Right atrium auricular region (tissue), 2 donors: ENCODE data around the gene SNRPE. TPM values are rescaled to one million over a fixed set of nuclear protein-coding genes. Genes with fewer than 3 reads are reported as not detected.

ENCODE experiments used
- DNase-seq: peaks from one replicate; pipeline ENCODE4 v3.0.0-alpha.2; 2019; ENCODE audit warnings: low spot score
- H3K27ac ChIP-seq, 2 donors: fragments of 200-600 bp; sonication (generic); 1 replicate in 1 of 2; 2 replicates in 1 of 2; pipeline ENCODE4 v1.5.1; 2016 to 2019
- H3K27me3 ChIP-seq, 2 donors: fragments of 200-600 bp; sonication (generic); one replicate each; pipeline versions ENCODE4 v1.5.1 to v1.6.0; 2017 to 2019
- H3K36me3 ChIP-seq: fragments of 200-600 bp; sonication (generic); one replicate; pipeline ENCODE4 v1.5.1; 2016
- H3K4me1 ChIP-seq, 2 donors: fragments of 200-600 bp; sonication (generic); one replicate each; pipeline versions ENCODE4 v1.5.1 to v1.6.0; 2017 to 2019
- H3K4me3 ChIP-seq, 2 donors: fragments of 200-600 bp; sonication (generic); 1 replicate in 1 of 2; 2 replicates in 1 of 2; pipeline ENCODE4 v1.5.1; 2017 to 2019; ENCODE audit warnings: mild to moderate bottlenecking in 1 of 2, moderate library complexity in 1 of 2
- H3K9me3 ChIP-seq, 2 donors: fragments of 200-600 bp; sonication (generic); one replicate each; pipeline ENCODE4 v1.5.1; 2019
- total RNA-seq, 2 donors: library from RNA; depleted of rRNA; stranded (reverse); fragments of >200 nt; gene quantifications; one replicate each; pipeline ENCODE4 v1.1.0, GENCODE V29; 2016
- TF ChIP-seq, protein P1 (sequence below), 2 donors: fragments of 200-600 bp; sonication (generic); IDR thresholded peaks; one replicate each; pipeline ENCODE4 v1.5.1; 2019; ENCODE audit warnings: antibody characterized with exemption in 2 of 2

The SNRPE gene
- total RNA-seq, 2 donors from 2014 or later, result 23.4 to 31.0 TPM

DNA sequence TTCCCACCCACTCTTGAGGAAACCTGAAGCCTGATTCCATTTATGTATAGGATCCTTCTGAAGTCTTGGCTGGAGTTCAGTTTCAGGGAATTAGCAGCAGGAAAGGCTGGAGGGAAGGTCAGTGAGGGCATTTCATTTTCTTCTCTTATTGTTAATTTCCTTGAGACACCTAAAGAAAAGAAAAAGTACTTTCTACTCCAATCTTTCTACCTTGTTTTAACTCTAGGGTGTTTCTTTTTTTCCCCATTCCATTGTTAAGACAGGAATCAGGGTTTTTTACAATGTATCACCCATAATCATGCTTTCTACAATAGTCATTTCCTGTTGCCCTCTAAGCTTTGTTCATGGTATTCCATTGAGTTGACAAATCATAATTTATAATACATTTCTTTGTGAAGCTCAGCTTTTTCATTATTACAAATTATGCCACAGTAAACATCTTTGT, 27.4 kb downstream of the SNRPE start:
- no peak for DNase-seq
- H3K27me3 ChIP-seq, result no peaks in the 10 kb centered on the region
- H3K27ac ChIP-seq, result no peak overlapping the region
- no peak overlapping the region for H3K4me3 ChIP-seq
- TF ChIP-seq, protein P1, sequence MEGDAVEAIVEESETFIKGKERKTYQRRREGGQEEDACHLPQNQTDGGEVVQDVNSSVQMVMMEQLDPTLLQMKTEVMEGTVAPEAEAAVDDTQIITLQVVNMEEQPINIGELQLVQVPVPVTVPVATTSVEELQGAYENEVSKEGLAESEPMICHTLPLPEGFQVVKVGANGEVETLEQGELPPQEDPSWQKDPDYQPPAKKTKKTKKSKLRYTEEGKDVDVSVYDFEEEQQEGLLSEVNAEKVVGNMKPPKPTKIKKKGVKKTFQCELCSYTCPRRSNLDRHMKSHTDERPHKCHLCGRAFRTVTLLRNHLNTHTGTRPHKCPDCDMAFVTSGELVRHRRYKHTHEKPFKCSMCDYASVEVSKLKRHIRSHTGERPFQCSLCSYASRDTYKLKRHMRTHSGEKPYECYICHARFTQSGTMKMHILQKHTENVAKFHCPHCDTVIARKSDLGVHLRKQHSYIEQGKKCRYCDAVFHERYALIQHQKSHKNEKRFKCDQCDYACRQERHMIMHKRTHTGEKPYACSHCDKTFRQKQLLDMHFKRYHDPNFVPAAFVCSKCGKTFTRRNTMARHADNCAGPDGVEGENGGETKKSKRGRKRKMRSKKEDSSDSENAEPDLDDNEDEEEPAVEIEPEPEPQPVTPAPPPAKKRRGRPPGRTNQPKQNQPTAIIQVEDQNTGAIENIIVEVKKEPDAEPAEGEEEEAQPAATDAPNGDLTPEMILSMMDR (IDR thresholded peaks at IDR 0.05), result no peak
- H3K36me3 ChIP-seq, result no peaks in the 10 kb centered on the region
- no peaks in the 10 kb centered on the region for H3K4me1 ChIP-seq
- no peaks in the 10 kb centered on the region for H3K9me3 ChIP-seq

DNA sequence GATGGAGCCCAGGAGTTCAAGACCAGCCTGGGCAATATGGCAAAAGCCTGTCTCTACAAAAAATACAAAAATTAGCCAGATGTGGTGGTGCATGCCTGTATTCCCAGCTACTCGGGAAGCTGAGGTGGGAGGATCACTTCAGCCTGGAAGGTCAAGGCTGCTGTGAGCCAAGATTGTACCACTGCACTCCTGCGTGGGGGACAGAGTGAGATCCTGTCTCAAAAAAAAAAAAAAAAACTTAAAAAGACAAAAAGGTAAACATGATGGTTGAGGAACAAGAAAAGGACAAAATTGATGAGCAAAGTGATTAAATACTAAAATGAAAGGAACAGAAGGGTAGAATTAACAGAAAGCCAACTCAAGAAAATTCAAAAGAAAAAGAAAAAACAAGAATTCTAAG, 30.6 kb downstream of the SNRPE start:
- no peaks in the 10 kb centered on the region for H3K36me3 ChIP-seq
- no peak overlapping the region for H3K27ac ChIP-seq
- peaks cover 0 to 13% of the 10 kb centered on the region in 2 donors for H3K9me3 ChIP-seq
- TF ChIP-seq, protein P1 (IDR thresholded peaks at IDR 0.05), result no peak
- H3K27me3 ChIP-seq, result no peaks in the 10 kb centered on the region
- no peaks in the 10 kb centered on the region for H3K4me1 ChIP-seq
- no peak for DNase-seq
- H3K4me3 ChIP-seq, result no peak overlapping the region

DNA sequence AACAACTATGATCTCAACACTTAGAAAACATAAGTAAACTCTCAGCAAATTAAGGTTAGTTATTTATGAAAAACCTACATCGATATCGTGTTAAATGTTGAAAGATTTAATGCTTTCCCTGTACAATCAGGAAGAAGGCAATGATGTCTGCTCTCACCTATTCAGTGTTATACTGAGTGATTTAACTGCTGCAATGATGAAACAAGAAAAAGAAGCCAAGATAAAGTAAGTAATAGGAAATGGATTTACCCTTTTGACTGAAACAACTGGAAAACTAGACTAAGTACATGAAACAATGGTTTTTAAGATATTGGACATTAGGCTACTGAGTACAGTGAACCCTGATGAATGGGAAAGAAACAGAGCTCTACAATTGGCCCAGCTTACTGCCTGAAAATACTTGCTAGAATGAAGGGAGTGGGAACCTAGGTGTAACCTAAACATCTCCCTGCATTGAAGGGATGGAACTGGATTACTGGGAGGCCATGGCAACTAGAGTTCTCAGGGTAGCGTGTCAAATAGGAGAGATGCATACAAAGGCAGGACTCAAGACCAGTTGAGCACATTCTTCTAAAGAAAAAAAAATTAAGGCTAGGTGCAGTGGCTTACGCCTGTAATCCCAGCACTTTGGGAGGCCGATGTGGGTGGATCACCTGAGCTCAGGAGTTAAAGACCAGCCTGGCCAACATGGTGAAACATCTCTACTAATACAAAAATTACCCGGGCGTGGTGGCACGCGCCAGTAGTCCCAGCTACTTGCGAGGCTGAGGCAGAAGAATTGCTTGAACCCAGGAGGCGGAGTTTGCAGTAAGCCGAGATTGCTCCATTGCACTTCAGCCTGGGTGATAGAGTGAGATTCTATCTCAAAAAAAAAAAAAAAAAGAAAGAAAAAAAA, 37.3 kb downstream of the SNRPE start:
- Histone ChIP-seq H3K9me3 (peaks cover 0 to 13% of the 10 kb centered on the region in 2 donors), H3K4me1 (no peaks in the 10 kb centered on the region), H3K36me3 (no peaks in the 10 kb centered on the region), H3K4me3 (no peak overlapping the region), H3K27me3 (no peaks in the 10 kb centered on the region), H3K27ac (no peak overlapping the region)
- TF ChIP-seq, protein P1 (IDR thresholded peaks at IDR 0.05), result no peak
- DNase-seq, result no peak

DNA sequence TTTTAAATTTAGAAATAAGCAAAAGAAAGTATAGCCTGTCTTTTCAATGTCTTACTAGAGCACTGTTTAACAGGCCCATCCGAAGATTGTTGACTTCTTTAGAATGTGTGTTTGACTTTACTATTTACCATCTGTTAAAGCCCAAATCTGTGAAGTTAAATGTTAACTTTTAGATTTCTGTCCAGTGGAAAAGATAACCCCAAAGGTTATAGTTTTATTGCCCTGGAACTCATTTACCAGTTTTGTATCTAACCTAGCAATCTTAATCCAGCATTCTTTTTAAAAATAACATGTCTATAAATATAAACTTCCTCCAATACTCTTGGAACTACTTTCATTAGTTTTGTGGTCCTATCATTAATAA, 37.9 kb downstream of the SNRPE start:
- peaks cover 0 to 8% of the 10 kb centered on the region in 2 donors for H3K9me3 ChIP-seq
- no peak overlapping the region for H3K4me3 ChIP-seq
- no peaks in the 10 kb centered on the region for H3K36me3 ChIP-seq
- H3K27ac ChIP-seq, result no peak overlapping the region
- no peaks in the 10 kb centered on the region for H3K27me3 ChIP-seq
- no peaks in the 10 kb centered on the region for H3K4me1 ChIP-seq
- DNase-seq, result no peak
- TF ChIP-seq, protein P1 (IDR thresholded peaks at IDR 0.05), result no peak

DNA sequence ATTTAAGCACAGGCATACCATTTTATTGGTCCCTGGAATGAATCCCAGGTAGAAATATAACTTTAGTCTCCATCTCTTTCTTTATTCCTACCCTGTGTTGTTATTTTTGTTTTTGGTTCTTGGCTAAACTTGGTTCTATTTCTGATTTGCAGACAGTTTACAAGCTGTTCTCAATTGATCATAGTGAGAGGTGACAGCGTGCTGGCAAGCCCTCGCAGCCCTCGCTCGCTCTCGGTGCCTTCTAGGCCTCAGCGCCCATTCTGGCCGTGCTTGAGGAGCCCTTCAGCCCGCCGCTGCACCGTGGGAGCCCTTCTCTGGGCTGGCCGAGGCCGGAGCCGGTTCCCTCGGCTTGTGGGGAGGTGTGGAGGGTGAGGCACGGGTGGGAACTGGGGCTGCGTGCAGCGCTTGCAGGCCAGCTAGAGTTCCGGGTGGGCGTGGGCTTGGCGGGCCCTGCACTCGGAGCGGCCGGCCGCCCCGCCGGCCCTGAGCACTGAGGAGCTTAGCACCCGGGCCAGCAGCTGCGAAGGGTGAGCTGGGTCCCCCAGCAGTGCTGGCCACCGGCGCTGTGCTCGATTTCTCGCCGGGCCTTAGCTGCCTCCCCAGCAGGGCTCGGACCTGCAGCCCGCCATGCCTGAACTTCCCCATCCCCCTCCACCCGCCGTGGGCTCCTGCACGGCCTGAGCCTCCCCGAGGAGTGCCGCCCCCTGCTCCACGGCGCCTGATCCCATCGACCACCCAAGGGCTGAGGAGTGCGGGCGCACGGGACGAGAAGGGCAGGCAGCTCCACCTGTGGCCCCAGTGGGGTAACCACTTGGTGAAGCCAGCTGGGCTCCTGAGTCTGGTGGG, 38.7 kb downstream of the SNRPE start:
- Histone ChIP-seq H3K27ac (no peak overlapping the region), H3K9me3 (peaks cover 0 to under 1% of the 10 kb centered on the region in 2 donors), H3K4me3 (no peak overlapping the region), H3K4me1 (no peaks in the 10 kb centered on the region), H3K27me3 (no peaks in the 10 kb centered on the region), H3K36me3 (no peaks in the 10 kb centered on the region)
- TF ChIP-seq, protein P1 (IDR thresholded peaks at IDR 0.05), result no peak
- no peak for DNase-seq
